Esophagus muscularis mucosa (tissue), 4 donors: ENCODE measurements around the gene COMTD1. TPM values are rescaled to one million over a fixed set of nuclear protein-coding genes. Genes with fewer than 3 reads are reported as not detected.

Experiments used
- DNase-seq: peaks from one replicate; pipeline ENCODE4 v3.0.0-alpha.2; 2017; ENCODE audit errors: extremely low spot score
- H3K27ac ChIP-seq, 4 donors: fragments of 200-600 bp; sonication (generic); replicated peaks in 1 of 4; 1 replicate in 3 of 4; 2 replicates in 1 of 4; pipeline ENCODE4 v1.5.1; 2016 to 2019; ENCODE audit warnings: mild to moderate bottlenecking in 1 of 4
- H3K27me3 ChIP-seq, 4 donors: fragments of 200-600 bp; sonication (generic); one replicate each; pipeline versions ENCODE4 v1.5.1 to v1.6.0; 2016 to 2019
- H3K36me3 ChIP-seq, 4 donors: fragments of 200-600 bp; sonication (generic); one replicate each; pipeline ENCODE4 v1.5.1; 2016 to 2019
- H3K4me1 ChIP-seq, 4 donors: fragments of 200-600 bp; sonication (generic); one replicate each; pipeline ENCODE4 v1.5.1; 2016 to 2019
- H3K4me3 ChIP-seq, 4 donors: fragments of 200-600 bp; sonication (generic); 1 replicate in 2 of 4; 2 replicates in 2 of 4; pipeline ENCODE4 v1.5.1; 2016 to 2019; ENCODE audit warnings: mild to moderate bottlenecking in 4 of 4, moderate library complexity in 1 of 4
- H3K9me3 ChIP-seq, 4 donors: fragments of 200-600 bp; sonication (generic); 1 replicate in 3 of 4; 2 replicates in 1 of 4; pipeline ENCODE4 v1.5.1; 2016 to 2019
- CTCF ChIP-seq, 3 experiments: fragments of 200-600 bp in 2 of 3; fragments of 450-650 bp in 1 of 3; sonication (generic) in 2 of 3; IDR thresholded peaks; one replicate each; pipeline ENCODE4 v1.5.1; 2017 to 2019; ENCODE audit warnings: antibody characterized with exemption in 3 of 3, mild to moderate bottlenecking in 2 of 3, moderate library complexity in 1 of 3
- EP300 ChIP-seq: sonication (generic); formaldehyde crosslinking; IDR thresholded peaks from one replicate; pipeline ENCODE4 v1.6.1; 2017; ENCODE audit warnings: antibody characterized with exemption
- POLR2A ChIP-seq: fragments of 450-650 bp; IDR thresholded peaks from one replicate; pipeline ENCODE4 v1.6.1; 2017; ENCODE audit warnings: antibody characterized with exemption, moderate library complexity, mild to moderate bottlenecking, low read depth
- POLR2AphosphoS5 ChIP-seq, 2 donors: sonication (generic); formaldehyde crosslinking; IDR thresholded peaks; one replicate each; pipeline ENCODE4 v1.6.1; 2017; ENCODE audit warnings: antibody characterized with exemption in 2 of 2
- WGBS: methylation state at CpG from one replicate; pipeline ENCODE4 v1.1.5; 2018; 5-methylcytosine and 5-hydroxymethylcytosine counted together
- intact Hi-C: fragments of 100-400 bp; cut with DNase I; formaldehyde crosslinking; loops from one replicate; pipeline ENCODE4 v1.15.1; 2023
- total RNA-seq, 4 donors: library from RNA; depleted of rRNA; stranded (reverse); fragments of >200 nt; gene quantifications; one replicate each; pipeline versions ENCODE4 v1.1.0 to v1.2.1, GENCODE V29; 2016

The COMTD1 gene
- total RNA-seq, 4 donors from 2014 or later, result 23.7 to 44.5 (median 28.1) TPM

- TF ChIP-seq EP300 (no peak), CTCF (IDR thresholded peaks at IDR 0.05) (no peak), POLR2A (no peak), POLR2AphosphoS5 (IDR thresholded peaks at IDR 0.05) (no peak)
- Histone ChIP-seq H3K4me1 (peaks cover 8 to 31% (median 26%) of the 10 kb centered on the region in 4 donors), H3K27me3 (no peaks in the 10 kb centered on the region), H3K36me3 (peaks cover 0 to 2% (median 0%) of the 10 kb centered on the region in 4 donors), H3K27ac (no peak overlapping the region), H3K4me3 (no peak overlapping the region), H3K9me3 (no peaks in the 10 kb centered on the region)
- intact Hi-C loops, result loop anchor here (5.0 kb wide), 1 partner anchor 996 kb away; no protein-coding TSS in a partner anchor
- DNase-seq, result no peak
- WGBS, result 92% methylated on average over 21 of the region's 37 CpGs
Observed at GRCh38 chr10:75238182-75239095, 2.7 kb upstream of the COMTD1 start.

DNA sequence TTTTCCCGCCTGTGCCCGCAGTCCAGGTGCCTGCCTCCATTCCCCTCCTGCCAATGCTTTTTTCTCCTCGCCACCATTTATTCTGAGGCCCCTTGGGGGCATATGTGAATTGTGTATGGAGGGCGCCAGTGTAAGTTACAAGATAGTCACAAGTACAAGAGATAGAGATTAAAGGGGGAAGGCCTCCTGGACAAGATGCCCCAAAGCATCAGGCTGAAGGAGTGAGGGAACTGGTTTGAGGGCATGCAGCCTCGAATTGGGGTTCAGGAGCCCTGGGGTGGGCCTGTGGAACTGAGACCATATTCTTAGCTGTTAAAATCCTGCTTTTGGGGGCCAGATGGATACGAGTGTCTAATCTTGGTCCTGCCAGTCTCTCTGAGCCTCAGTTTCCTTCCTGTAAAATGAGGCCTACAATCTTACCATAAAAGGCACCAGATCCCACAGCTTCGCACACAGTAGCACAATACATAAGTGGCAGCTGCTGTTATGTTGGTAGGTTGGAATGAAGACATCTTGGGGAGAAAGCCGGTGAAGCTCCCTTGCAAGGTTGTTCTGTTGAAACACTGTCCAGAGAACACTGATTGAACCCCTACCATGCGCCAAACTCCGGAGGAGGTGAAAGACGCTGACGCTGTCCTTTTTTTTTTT is 545 bp upstream of the COMTD1 start:
- peaks cover 8 to 31% (median 26%) of the 10 kb centered on the region in 4 donors for H3K4me1 ChIP-seq
- peak overlapping the region; percentile 83 to 93 (median 89) for H3K27ac ChIP-seq
- no peaks in the 10 kb centered on the region for H3K9me3 ChIP-seq
- no peak for TF ChIP-seq POLR2AphosphoS5 (IDR thresholded peaks at IDR 0.05)
- TF ChIP-seq POLR2A, result no peak
- no peak for TF ChIP-seq EP300
- TF ChIP-seq CTCF (IDR thresholded peaks at IDR 0.05), result no peak
- H3K27me3 ChIP-seq, result no peaks in the 10 kb centered on the region
- peaks cover 4 to 21% (median 15%) of the 10 kb centered on the region in 4 donors for H3K36me3 ChIP-seq
- 54% methylated on average over 12 of the region's 12 CpGs for WGBS
- intact Hi-C loops, result loop anchor here (5.0 kb wide), 1 partner anchor 994 kb away; no protein-coding TSS in a partner anchor
- H3K4me3 ChIP-seq, result peak overlapping the region; percentile 83 to 98 (median 89)
- DNase-seq, result no peak

GRCh38 chr10:75234683-75235374 is 928 bp downstream of the COMTD1 start:
- Histone ChIP-seq H3K9me3 (no peaks in the 10 kb centered on the region), H3K4me1 (peaks cover 13 to 42% (median 34%) of the 10 kb centered on the region in 4 donors), H3K27ac (peak overlapping the region; percentile 83 to 93 (median 89)), H3K27me3 (no peaks in the 10 kb centered on the region), H3K36me3 (peaks cover 6 to 34% (median 23%) of the 10 kb centered on the region in 4 donors), H3K4me3 (peak overlapping the region; percentile 83 to 98 (median 89))
- WGBS, result 0% methylated on average over 19 of the region's 62 CpGs
- intact Hi-C loops, result loop anchor here (5.0 kb wide), 2 partner anchors 123 to 993 kb away; partner anchors contain the start of gene SAMD8
- no peak for DNase-seq
- TF ChIP-seq POLR2AphosphoS5 (IDR thresholded peaks at IDR 0.05), result no peak
- TF ChIP-seq CTCF (IDR thresholded peaks at IDR 0.05), result no peak
- no peak for TF ChIP-seq POLR2A
- TF ChIP-seq EP300, result no peak

- Histone ChIP-seq H3K27ac (peak overlapping the region; percentile 83 to 93 (median 89)), H3K4me3 (peak overlapping the region; percentile 83 to 98 (median 89)), H3K36me3 (peaks cover 6 to 41% (median 24%) of the 10 kb centered on the region in 4 donors), H3K4me1 (peaks cover 17 to 49% (median 37%) of the 10 kb centered on the region in 4 donors), H3K9me3 (no peaks in the 10 kb centered on the region), H3K27me3 (no peaks in the 10 kb centered on the region)
- peak; percentile 98 for DNase-seq
- WGBS, result 7% methylated on average over 8 of the region's 48 CpGs
- TF ChIP-seq POLR2A (peak; percentile 21), CTCF (IDR thresholded peaks at IDR 0.05) (no peak), POLR2AphosphoS5 (IDR thresholded peaks at IDR 0.05) (peak; percentile 5 to 76)
- intact Hi-C loops, result loop anchor here (5.0 kb wide), 1 partner anchor 122 kb away; the partner anchor contains the start of gene SAMD8
Observed at GRCh38 chr10:75234017-75234682, 1.6 kb downstream of the COMTD1 start.
